Fibroblast of lung (primary cell): ENCODE results near the gene UROC1. TPM values are rescaled to one million over a fixed set of nuclear protein-coding genes. Genes with fewer than 3 reads are reported as not detected.

ENCODE experiments used
- DNase-seq, 2 donors: peaks; one replicate each; pipeline versions ENCODE4 v3.0.0 to v3.0.0-alpha.2; 2010; ENCODE audit warnings: low read depth in 2 of 2
- H2AFZ ChIP-seq: 2 replicates; pipeline ENCODE4 v1.5.1; 2012; ENCODE audit warnings: low read length, control low read depth, inconsistent platforms
- H3K27ac ChIP-seq: 2 replicates; pipeline ENCODE4 v1.5.1; 2011; ENCODE audit warnings: low read length, control low read depth; ENCODE audit not compliant: insufficient read depth
- H3K27me3 ChIP-seq: 2 replicates; pipeline ENCODE4 v1.5.1; 2011; ENCODE audit warnings: mild to moderate bottlenecking, low read length; ENCODE audit not compliant: control insufficient read depth, insufficient read depth
- H3K36me3 ChIP-seq: 2 replicates; pipeline ENCODE4 v1.5.1; 2011; ENCODE audit warnings: low read length; ENCODE audit not compliant: control insufficient read depth, insufficient read depth
- H3K4me1 ChIP-seq: 2 replicates; pipeline ENCODE4 v1.5.1; 2011; ENCODE audit warnings: low read length; ENCODE audit not compliant: control insufficient read depth, insufficient read depth; ENCODE audit errors: extremely low read depth
- H3K4me2 ChIP-seq: 2 replicates; pipeline ENCODE4 v1.5.1; 2011; ENCODE audit warnings: low read length, control low read depth; ENCODE audit not compliant: insufficient read depth; ENCODE audit errors: extremely low read depth
- H3K4me3 ChIP-seq, 4 experiments: fragments of 200-600 bp in 1 of 4; sonication (generic) in 1 of 4; replicated peaks in 1 of 4; 2 replicates each; pipeline ENCODE4 v1.5.1; 2011 to 2016; ENCODE audit warnings: low read length in 4 of 4, low read depth in 3 of 4, mild to moderate bottlenecking in 3 of 4, control low read depth in 2 of 4, inconsistent platforms in 1 of 4, mixed read lengths in 1 of 4; ENCODE audit not compliant: insufficient read depth in 1 of 4; ENCODE audit errors: control extremely low read depth in 1 of 4
- H3K79me2 ChIP-seq: 2 replicates; pipeline ENCODE4 v1.5.1; 2012; ENCODE audit warnings: mild to moderate bottlenecking, low read length, inconsistent platforms; ENCODE audit not compliant: control insufficient read depth, insufficient read depth
- H3K9ac ChIP-seq: 2 replicates; pipeline ENCODE4 v1.5.1; 2011; ENCODE audit warnings: mild to moderate bottlenecking, low read length, control low read depth; ENCODE audit not compliant: insufficient read depth
- H3K9me3 ChIP-seq: 2 replicates; pipeline ENCODE4 v1.5.1; 2012; ENCODE audit warnings: low read depth, low read length; ENCODE audit not compliant: control insufficient read depth, insufficient read depth
- H4K20me1 ChIP-seq: 2 replicates; pipeline ENCODE4 v1.5.1; 2011; ENCODE audit warnings: low read length; ENCODE audit not compliant: control insufficient read depth, insufficient read depth; ENCODE audit errors: extremely low read depth
- EZH2 ChIP-seq: IDR thresholded peaks from 2 replicates; pipeline ENCODE4 v1.5.1; 2012; ENCODE audit warnings: low read length, control low read depth, mild to moderate bottlenecking; ENCODE audit errors: missing control alignments
- polyA plus RNA-seq, 2 donors: library from polyadenylated mRNA; depleted of rRNA in 1 of 2; stranded (reverse) in 1 of 2; unstranded in 1 of 2; fragments of >200 nt; gene quantifications; 2 replicates each; pipeline ENCODE4 v1.2.1, GENCODE V29; 2011 to 2012; ENCODE audit warnings: missing spikeins in 1 of 2
- total RNA-seq: library from RNA; depleted of rRNA; stranded (reverse); fragments of >200 nt; gene quantifications from 2 replicates; pipeline ENCODE4 v1.2.1, GENCODE V29; 2014
- TF ChIP-seq, protein P1 (sequence below), 2 donors: IDR thresholded peaks in 1 of 2; conservative IDR thresholded peaks in 1 of 2; 1 replicate in 1 of 2; 2 replicates in 1 of 2; pipeline ENCODE4 v1.5.1; 2011 to 2012; ENCODE audit warnings: low read length in 2 of 2, control low read depth in 1 of 2, inconsistent platforms in 1 of 2, low read depth in 1 of 2, mild to moderate bottlenecking in 1 of 2

Gene UROC1
- total and polyA plus RNA-seq, 2 donors (not counting 1 experiment from before 2014, with no cell fraction given) = not detected

DNA sequence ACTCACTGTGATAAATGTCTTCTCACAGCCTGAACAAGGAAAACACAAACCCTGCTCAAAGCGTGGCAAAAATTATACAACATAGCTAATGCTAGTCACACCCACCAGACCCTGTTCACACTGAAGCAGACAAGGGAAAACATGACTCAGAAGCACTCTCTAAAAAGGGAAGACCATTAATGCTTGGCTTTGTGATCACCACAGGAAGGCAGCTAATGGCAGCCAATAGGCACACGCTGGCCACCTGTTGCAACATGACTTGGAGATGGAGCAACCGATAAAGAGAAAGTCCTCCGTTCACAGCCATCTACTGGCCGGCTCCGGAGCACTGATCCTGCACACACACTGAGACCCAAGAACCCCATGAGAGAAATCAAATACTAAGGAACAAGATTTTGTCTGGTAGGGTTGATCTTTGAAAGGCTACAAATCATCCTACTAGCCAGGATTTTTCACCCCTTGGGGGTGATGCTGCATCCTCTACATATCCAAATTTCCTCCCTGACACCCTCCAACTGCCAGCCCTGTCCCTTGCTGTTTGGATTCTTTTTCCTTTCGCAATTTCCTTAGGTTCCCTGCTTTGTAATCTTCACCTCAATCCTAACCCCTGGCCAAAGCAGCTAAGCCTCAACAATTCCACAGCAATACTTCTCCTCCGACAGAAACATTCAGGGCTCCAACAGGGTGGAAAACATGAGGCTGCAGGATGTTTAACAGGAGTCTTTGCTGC, 45.1 kb downstream of the UROC1 start:
- no peak for TF ChIP-seq EZH2
- TF ChIP-seq, protein P1, sequence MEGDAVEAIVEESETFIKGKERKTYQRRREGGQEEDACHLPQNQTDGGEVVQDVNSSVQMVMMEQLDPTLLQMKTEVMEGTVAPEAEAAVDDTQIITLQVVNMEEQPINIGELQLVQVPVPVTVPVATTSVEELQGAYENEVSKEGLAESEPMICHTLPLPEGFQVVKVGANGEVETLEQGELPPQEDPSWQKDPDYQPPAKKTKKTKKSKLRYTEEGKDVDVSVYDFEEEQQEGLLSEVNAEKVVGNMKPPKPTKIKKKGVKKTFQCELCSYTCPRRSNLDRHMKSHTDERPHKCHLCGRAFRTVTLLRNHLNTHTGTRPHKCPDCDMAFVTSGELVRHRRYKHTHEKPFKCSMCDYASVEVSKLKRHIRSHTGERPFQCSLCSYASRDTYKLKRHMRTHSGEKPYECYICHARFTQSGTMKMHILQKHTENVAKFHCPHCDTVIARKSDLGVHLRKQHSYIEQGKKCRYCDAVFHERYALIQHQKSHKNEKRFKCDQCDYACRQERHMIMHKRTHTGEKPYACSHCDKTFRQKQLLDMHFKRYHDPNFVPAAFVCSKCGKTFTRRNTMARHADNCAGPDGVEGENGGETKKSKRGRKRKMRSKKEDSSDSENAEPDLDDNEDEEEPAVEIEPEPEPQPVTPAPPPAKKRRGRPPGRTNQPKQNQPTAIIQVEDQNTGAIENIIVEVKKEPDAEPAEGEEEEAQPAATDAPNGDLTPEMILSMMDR (conservative IDR thresholded peaks at IDR 0.05 in 1 of 2, IDR thresholded peaks at IDR 0.05 in 1 of 2; ENCODE audit: low read depth in 1 of 2, low read length in 2 of 2) = peak in 1 of 2 donors; percentile 20
- H3K36me3 ChIP-seq = peaks cover 11% of the 10 kb centered on the region
- H3K27ac ChIP-seq = no peak overlapping the region
- no peak overlapping the region for H2AFZ ChIP-seq
- H3K4me1 ChIP-seq = peaks cover 7% of the 10 kb centered on the region
- H3K4me2 ChIP-seq = peak overlapping the region; percentile 67
- peak overlapping the region in 3 of 4 experiments; percentile 11 to 41 (median 29) for H3K4me3 ChIP-seq
- H3K9ac ChIP-seq = no peak overlapping the region
- H3K9me3 ChIP-seq = no peaks in the 10 kb centered on the region
- peak; percentile 81 to 96 for DNase-seq
- no peaks in the 10 kb centered on the region for H3K27me3 ChIP-seq
- no peaks in the 10 kb centered on the region for H4K20me1 ChIP-seq
- peaks cover 45% of the 10 kb centered on the region for H3K79me2 ChIP-seq

DNA sequence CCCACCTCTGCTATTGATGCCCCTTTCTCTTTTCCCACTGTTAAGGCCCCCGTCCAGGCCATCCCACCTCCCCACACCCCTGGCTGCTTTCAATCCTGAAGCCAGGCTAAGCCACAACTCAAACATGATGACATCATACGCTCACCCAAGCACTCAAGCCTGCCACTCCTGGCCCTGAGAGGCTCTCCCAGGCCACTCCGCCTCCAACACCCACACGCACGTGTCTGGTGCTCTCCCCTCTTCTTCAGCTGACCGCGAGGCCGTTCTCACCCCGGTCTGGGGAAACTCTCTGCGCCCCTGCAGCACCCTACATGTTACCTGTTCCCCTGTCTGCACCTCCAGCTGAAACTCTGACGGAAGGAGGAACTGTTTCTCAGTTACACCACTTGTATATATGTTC, 48.1 kb downstream of the UROC1 start:
- Histone ChIP-seq H3K36me3 (peaks cover 26% of the 10 kb centered on the region), H3K4me1 (peaks cover 5% of the 10 kb centered on the region), H3K27me3 (no peaks in the 10 kb centered on the region), H3K9me3 (no peaks in the 10 kb centered on the region), H3K4me3 (no peak overlapping the region), H3K27ac (no peak overlapping the region), H3K4me2 (no peak overlapping the region), H2AFZ (no peak overlapping the region), H3K9ac (no peak overlapping the region), H4K20me1 (no peaks in the 10 kb centered on the region), H3K79me2 (peaks cover 38% of the 10 kb centered on the region)
- no peak for DNase-seq
- no peak for TF ChIP-seq EZH2

DNA sequence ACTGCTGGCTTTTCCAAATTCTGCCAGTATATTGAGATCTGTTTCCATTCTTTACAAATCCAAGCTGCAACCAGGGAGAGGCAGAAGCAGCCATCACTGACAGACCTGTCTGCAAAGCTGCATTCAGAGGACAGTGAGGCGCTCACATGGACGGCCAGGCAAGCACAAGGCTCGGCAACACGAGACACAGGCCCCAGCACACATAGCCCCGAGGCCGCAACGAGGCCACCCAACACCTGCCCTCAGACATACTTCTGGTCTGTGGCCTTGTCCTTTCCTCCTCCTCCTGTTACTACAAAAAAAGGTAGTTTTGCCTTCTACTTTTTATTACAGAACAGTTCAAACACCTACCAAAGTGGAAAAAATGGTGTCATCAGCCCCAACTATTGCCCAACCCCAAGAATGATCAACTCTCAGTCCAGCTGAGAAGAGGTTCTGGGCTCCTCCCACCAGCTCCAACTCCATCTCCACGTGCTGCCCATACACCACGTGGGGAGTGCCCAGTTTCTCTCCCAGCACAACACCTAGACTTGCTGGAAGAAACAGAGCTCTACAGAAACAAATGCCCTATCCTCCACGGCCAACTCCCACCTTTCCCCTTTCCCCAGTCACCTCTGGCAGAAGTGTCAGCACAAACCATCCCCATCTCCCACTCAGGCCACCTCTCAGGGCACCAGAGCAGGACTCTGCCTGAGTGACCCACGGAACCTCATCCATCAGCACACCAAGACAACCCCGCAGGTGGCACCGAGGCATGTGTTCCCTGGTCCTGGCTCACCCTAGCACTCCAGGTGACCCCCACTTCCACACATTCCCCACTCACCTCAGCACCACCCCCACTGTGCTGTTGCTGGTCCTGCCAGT, 49.3 kb downstream of the UROC1 start:
- Histone ChIP-seq H3K27me3 (no peaks in the 10 kb centered on the region), H3K4me3 (no peak overlapping the region), H3K4me2 (no peak overlapping the region), H3K9me3 (no peaks in the 10 kb centered on the region), H3K36me3 (peaks cover 28% of the 10 kb centered on the region), H3K9ac (no peak overlapping the region), H2AFZ (no peak overlapping the region), H3K79me2 (peaks cover 29% of the 10 kb centered on the region), H3K27ac (no peak overlapping the region), H4K20me1 (no peaks in the 10 kb centered on the region), H3K4me1 (peaks cover 5% of the 10 kb centered on the region)
- no peak for DNase-seq
- TF ChIP-seq EZH2 = no peak
- TF ChIP-seq, protein P1 (conservative IDR thresholded peaks at IDR 0.05 in 1 of 2, IDR thresholded peaks at IDR 0.05 in 1 of 2; ENCODE audit: low read depth in 1 of 2, low read length in 2 of 2) = no peak
